ENCODE measurements around the gene MAP3K2.

MAP3K2 gene

GRCh38 chr2:127398239-127398590, 10.4 kb upstream of the MAP3K2 start:
- TF ChIP-seq, protein P1, sequence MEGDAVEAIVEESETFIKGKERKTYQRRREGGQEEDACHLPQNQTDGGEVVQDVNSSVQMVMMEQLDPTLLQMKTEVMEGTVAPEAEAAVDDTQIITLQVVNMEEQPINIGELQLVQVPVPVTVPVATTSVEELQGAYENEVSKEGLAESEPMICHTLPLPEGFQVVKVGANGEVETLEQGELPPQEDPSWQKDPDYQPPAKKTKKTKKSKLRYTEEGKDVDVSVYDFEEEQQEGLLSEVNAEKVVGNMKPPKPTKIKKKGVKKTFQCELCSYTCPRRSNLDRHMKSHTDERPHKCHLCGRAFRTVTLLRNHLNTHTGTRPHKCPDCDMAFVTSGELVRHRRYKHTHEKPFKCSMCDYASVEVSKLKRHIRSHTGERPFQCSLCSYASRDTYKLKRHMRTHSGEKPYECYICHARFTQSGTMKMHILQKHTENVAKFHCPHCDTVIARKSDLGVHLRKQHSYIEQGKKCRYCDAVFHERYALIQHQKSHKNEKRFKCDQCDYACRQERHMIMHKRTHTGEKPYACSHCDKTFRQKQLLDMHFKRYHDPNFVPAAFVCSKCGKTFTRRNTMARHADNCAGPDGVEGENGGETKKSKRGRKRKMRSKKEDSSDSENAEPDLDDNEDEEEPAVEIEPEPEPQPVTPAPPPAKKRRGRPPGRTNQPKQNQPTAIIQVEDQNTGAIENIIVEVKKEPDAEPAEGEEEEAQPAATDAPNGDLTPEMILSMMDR (conservative IDR thresholded peaks at IDR 0.05; ENCODE audit: low read depth, low read length) = no peak
- peak; percentile 92 for DNase-seq (ENCODE audit: low read depth)
- no peak overlapping the region for H3K4me3 ChIP-seq (ENCODE audit: low read depth, low read length)

GRCh38 chr2:127397568-127398238, 9.9 kb upstream of the MAP3K2 start:
- DNase-seq (ENCODE audit: low read depth) = no peak
- TF ChIP-seq, protein P1 (conservative IDR thresholded peaks at IDR 0.05; ENCODE audit: low read depth, low read length) = no peak
- H3K4me3 ChIP-seq (ENCODE audit: low read depth, low read length) = no peak overlapping the region

GRCh38 chr2:127394492-127394891, 6.7 kb upstream of the MAP3K2 start:
- TF ChIP-seq, protein P1 (conservative IDR thresholded peaks at IDR 0.05; ENCODE audit: low read depth, low read length) = no peak
- no peak overlapping the region for H3K4me3 ChIP-seq (ENCODE audit: low read depth, low read length)

DNA sequence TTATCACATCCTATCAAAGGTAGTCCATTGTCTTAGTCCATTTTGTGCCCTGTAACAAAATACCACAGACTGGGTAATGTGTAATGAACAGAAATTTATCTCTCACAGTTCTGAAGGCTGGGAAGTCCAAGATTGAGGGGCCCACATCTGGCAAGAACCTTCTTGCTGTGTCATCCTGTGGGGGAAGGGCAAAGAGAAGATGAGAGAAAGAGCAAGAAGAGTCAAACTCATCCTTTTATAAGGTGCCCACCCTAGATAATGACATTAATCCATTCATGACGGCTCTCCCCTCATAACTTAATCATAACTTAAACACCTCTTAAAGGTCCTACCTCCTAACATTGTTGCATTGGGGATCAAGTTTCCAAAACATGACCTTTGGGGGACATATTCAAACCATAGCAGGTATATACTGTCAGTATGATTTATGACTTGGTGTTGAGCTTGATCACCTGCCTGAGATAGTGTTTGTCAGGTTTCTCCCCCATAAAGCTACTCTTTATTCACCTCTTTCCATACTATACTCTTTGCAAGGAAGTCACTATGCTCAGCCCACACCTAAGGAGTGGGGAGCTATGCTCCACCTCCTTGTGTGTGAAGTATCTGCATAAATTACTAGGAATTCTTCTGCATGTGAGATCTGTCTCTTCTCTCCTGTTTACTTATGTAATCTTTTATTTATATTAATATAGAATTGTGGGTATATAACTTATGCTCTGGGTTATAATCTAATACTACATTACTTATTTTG, 5.2 kb upstream of the MAP3K2 start:
- TF ChIP-seq, protein P1 (conservative IDR thresholded peaks at IDR 0.05; ENCODE audit: low read depth, low read length) = no peak
- DNase-seq (ENCODE audit: low read depth) = no peak
- no peak overlapping the region for H3K4me3 ChIP-seq (ENCODE audit: low read depth, low read length)

More at GRCh38 chr2:127394492-127394891, 6.7 kb upstream of the MAP3K2 start:
- no peak for DNase-seq (ENCODE audit: low read depth)

GRCh38 chr2:127392133-127392827, 4.5 kb upstream of the MAP3K2 start:
- DNase-seq (ENCODE audit: low read depth) = peak; percentile 38
- no peak overlapping the region for H3K4me3 ChIP-seq (ENCODE audit: low read depth, low read length)
- TF ChIP-seq, protein P1 (conservative IDR thresholded peaks at IDR 0.05; ENCODE audit: low read depth, low read length) = no peak

DNA sequence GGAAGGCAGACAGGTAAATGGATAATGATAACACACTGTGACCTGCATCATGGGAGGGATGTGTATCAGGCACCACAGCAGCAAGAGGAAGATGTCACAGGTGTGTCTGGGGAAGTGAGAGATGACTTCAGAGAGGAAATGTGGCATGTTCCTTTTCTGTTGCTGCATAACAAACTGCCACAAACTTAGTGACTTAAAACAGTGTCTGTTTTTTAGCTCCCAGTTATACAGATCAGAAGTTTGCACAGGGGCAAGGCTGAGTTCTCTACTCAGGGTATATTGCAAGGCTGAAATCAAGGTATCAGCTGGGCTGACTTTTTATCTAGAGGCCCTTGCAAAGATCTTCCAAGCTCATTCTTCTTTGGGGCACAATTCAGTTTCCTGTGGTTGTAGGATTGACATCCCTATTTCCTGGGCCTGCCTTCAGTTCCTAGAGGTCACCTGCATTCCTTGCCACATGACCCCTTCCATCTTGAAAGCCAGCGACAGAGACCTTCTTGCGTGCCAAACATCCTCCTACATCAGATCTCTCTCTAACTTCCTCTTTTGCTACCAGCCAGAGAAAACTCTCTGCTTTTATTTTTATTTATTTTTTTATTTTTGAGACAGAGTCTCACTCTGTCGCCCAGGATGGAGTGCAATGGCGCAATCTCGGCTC, 2.1 kb upstream of the MAP3K2 start:
- no peak overlapping the region for H3K4me3 ChIP-seq (ENCODE audit: low read depth, low read length)
- no peak for DNase-seq (ENCODE audit: low read depth)
- TF ChIP-seq, protein P1 (conservative IDR thresholded peaks at IDR 0.05; ENCODE audit: low read depth, low read length) = no peak

All from choroid plexus epithelial cell (primary cell).